Hepatocyte (in vitro differentiated cells): ENCODE data around the gene SIX6. TPM values are rescaled to one million over a fixed set of nuclear protein-coding genes. Genes with fewer than 3 reads are reported as not detected.

ENCODE experiments used
- DNase-seq: peaks from one replicate; pipeline ENCODE4 v3.0.0-alpha.2; 2016; ENCODE audit warnings: low spot score
- H2AFZ ChIP-seq: fragments of 200-600 bp; sonication (generic); 2 replicates; pipeline ENCODE4 v1.6.0; 2016; ENCODE audit warnings: antibody characterized with exemption, mild to moderate bottlenecking
- H3K27ac ChIP-seq: fragments of 200-600 bp; sonication (generic); 2 replicates; pipeline ENCODE4 v1.5.1; 2016; ENCODE audit warnings: mild to moderate bottlenecking
- H3K27me3 ChIP-seq: fragments of 200-600 bp; sonication (generic); 2 replicates; pipeline ENCODE4 v1.6.1; 2016
- H3K36me3 ChIP-seq: fragments of 200-600 bp; sonication (generic); replicated peaks from 2 replicates; pipeline ENCODE4 v1.5.1; 2016; ENCODE audit warnings: low read depth; ENCODE audit not compliant: insufficient read depth
- H3K4me1 ChIP-seq: fragments of 200-600 bp; sonication (generic); 2 replicates; pipeline ENCODE4 v1.5.1; 2016; ENCODE audit warnings: mild to moderate bottlenecking, moderate library complexity; ENCODE audit not compliant: insufficient read depth
- H3K4me2 ChIP-seq: fragments of 200-600 bp; sonication (generic); 2 replicates; pipeline ENCODE4 v1.6.0; 2016
- H3K4me3 ChIP-seq: fragments of 200-600 bp; sonication (generic); 2 replicates; pipeline ENCODE4 v1.5.1; 2016; ENCODE audit warnings: mild to moderate bottlenecking
- H3K79me2 ChIP-seq: fragments of 200-600 bp; sonication (generic); 2 replicates; pipeline ENCODE4 v1.6.0; 2017; ENCODE audit warnings: mild to moderate bottlenecking
- H3K9me2 ChIP-seq: fragments of 200-600 bp; sonication (generic); replicated peaks from 2 replicates; pipeline ENCODE4 v1.6.0; 2017; ENCODE audit warnings: mild to moderate bottlenecking; ENCODE audit not compliant: insufficient read depth
- H3K9me3 ChIP-seq: fragments of 200-600 bp; sonication (generic); 2 replicates; pipeline ENCODE4 v1.5.1; 2016; ENCODE audit warnings: low read depth, mild to moderate bottlenecking
- H4K20me1 ChIP-seq: fragments of 200-600 bp; sonication (generic); 2 replicates; pipeline ENCODE4 v1.6.0; 2016; ENCODE audit warnings: mild to moderate bottlenecking; ENCODE audit not compliant: insufficient read depth, poor library complexity, severe bottlenecking
- EZH2 ChIP-seq: fragments of 200-600 bp; sonication (generic); IDR thresholded peaks from 2 replicates; pipeline ENCODE4 v1.6.1; 2016; ENCODE audit warnings: antibody characterized with exemption, mild to moderate bottlenecking, borderline replicate concordance
- EZH2phosphoT487 ChIP-seq: fragments of 200-600 bp; sonication (generic); IDR thresholded peaks from one replicate; pipeline ENCODE4 v1.6.1; 2018; ENCODE audit warnings: antibody characterized with exemption, mild to moderate bottlenecking, low read depth, moderate library complexity; ENCODE audit not compliant: unreplicated experiment, severe bottlenecking
- WGBS: methylation state at CpG from one replicate; pipeline ENCODE4 v1.1.6; 2016; ENCODE audit warnings: low lambda C conversion rate; ENCODE audit errors: missing lambda C conversion rate; 5-methylcytosine and 5-hydroxymethylcytosine counted together
- polyA plus RNA-seq: library from polyadenylated mRNA; unstranded; fragments of >200 nt; fragmentation: Nextera tagmentation; extraction: Ambion mirVana; gene quantifications from 2 replicates; pipeline ENCODE4 v1.2.1, GENCODE V29; 2016
- total RNA-seq: library from RNA; depleted of rRNA; stranded (reverse); fragments of >200 nt; gene quantifications from 2 replicates; pipeline ENCODE4 v1.2.3, GENCODE V29; 2014
- TF ChIP-seq, protein P1 (sequence below): fragments of 200-600 bp; sonication (generic); IDR thresholded peaks from 2 replicates; pipeline ENCODE4 v1.5.1; 2016; ENCODE audit warnings: antibody characterized with exemption, mild to moderate bottlenecking; ENCODE audit not compliant: poor library complexity

Gene SIX6
- total and polyA plus RNA-seq, 2 experiments from 2014 or later: not detected

DNA sequence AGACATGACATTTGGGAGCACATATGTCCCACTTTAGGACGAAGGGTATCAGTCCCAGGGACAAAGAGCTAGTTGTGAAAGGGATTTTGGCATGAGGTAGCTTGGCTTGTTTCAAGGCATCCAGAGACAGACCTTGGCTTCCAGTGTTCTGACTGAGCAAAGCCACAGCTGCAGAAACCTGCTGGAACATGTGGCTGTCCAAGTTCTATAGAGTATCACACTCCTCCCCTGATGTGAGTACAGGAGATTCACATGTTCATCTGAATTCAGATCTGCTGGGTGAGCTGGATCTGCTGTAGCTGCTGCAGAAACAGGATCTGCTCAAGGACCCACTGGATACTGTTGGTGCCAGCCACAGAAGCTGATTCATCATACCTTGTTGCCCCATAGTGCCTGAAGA lies 13.0 kb upstream of the SIX6 start:
- Histone ChIP-seq H3K9me3 (no peaks in the 10 kb centered on the region), H2AFZ (no peak overlapping the region), H3K9me2 (no peaks in the 10 kb centered on the region), H3K36me3 (no peaks in the 10 kb centered on the region), H3K4me1 (no peaks in the 10 kb centered on the region), H3K27ac (no peak overlapping the region), H3K27me3 (peaks cover 32% of the 10 kb centered on the region), H3K79me2 (no peaks in the 10 kb centered on the region), H3K4me3 (no peak overlapping the region), H3K4me2 (no peak overlapping the region), H4K20me1 (no peaks in the 10 kb centered on the region)
- 57% methylated on average over 1 of the region's 1 CpG for WGBS
- DNase-seq: no peak
- no peak for TF ChIP-seq EZH2phosphoT487
- TF ChIP-seq, protein P1, sequence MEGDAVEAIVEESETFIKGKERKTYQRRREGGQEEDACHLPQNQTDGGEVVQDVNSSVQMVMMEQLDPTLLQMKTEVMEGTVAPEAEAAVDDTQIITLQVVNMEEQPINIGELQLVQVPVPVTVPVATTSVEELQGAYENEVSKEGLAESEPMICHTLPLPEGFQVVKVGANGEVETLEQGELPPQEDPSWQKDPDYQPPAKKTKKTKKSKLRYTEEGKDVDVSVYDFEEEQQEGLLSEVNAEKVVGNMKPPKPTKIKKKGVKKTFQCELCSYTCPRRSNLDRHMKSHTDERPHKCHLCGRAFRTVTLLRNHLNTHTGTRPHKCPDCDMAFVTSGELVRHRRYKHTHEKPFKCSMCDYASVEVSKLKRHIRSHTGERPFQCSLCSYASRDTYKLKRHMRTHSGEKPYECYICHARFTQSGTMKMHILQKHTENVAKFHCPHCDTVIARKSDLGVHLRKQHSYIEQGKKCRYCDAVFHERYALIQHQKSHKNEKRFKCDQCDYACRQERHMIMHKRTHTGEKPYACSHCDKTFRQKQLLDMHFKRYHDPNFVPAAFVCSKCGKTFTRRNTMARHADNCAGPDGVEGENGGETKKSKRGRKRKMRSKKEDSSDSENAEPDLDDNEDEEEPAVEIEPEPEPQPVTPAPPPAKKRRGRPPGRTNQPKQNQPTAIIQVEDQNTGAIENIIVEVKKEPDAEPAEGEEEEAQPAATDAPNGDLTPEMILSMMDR: no peak
- no peak for TF ChIP-seq EZH2

DNA sequence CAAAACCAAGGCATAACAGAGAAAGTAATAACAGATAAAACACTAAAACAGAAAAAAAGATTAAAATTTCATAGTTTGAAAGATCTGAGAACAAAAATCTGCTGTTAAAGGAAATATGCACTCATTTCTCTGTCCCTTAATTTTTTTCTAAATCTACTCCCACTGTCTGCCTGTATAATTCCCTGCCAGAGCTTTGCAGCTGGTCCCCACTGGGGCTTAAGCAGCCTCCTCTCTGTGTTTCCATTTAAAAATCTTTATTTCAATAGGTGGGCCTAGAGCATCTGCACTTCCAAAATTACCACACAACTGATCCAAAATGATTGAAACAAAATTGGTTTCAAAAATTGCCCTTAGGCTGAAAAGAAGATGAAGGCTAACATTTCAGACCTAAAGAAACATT lies 6.4 kb upstream of the SIX6 start:
- no peaks in the 10 kb centered on the region for H3K9me2 ChIP-seq
- H3K27ac ChIP-seq: no peak overlapping the region
- no peaks in the 10 kb centered on the region for H3K79me2 ChIP-seq
- H3K4me1 ChIP-seq: no peaks in the 10 kb centered on the region
- TF ChIP-seq EZH2: no peak
- TF ChIP-seq EZH2phosphoT487: no peak
- TF ChIP-seq, protein P1: no peak
- DNase-seq: no peak
- no peaks in the 10 kb centered on the region for H3K9me3 ChIP-seq
- peaks cover 80% of the 10 kb centered on the region for H3K27me3 ChIP-seq
- no peak overlapping the region for H2AFZ ChIP-seq
- H4K20me1 ChIP-seq: no peaks in the 10 kb centered on the region
- H3K4me2 ChIP-seq: no peak overlapping the region
- H3K4me3 ChIP-seq: no peak overlapping the region
- H3K36me3 ChIP-seq: no peaks in the 10 kb centered on the region

DNA sequence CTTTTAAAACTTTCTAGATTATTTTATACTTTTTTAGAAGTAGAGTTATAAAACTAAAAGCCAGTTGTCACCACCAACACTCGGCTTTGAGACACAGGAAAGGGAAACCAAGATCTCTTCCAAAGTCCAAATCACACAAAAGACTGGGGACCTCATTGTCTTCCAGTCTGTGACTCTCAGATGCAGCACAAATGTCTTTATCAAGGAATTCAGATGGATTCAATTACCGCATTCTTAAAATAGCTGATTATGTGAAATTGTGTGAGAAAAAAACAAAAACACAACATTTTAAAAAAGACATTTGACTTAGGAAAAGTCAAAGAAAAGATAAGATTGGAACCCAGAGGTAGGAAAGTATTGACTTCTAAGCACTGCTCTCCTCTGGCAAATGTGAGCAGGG lies 3.5 kb upstream of the SIX6 start:
- Histone ChIP-seq H3K79me2 (no peaks in the 10 kb centered on the region), H3K27me3 (peaks cover 93% of the 10 kb centered on the region), H3K9me2 (no peaks in the 10 kb centered on the region), H3K27ac (no peak overlapping the region), H3K9me3 (no peaks in the 10 kb centered on the region), H4K20me1 (peaks cover 4% of the 10 kb centered on the region), H3K4me3 (no peak overlapping the region), H2AFZ (no peak overlapping the region), H3K4me1 (no peaks in the 10 kb centered on the region), H3K36me3 (no peaks in the 10 kb centered on the region), H3K4me2 (no peak overlapping the region)
- DNase-seq: no peak
- 32% methylated on average over 2 of the region's 2 CpGs for WGBS
- no peak for TF ChIP-seq EZH2
- TF ChIP-seq, protein P1: no peak
- no peak for TF ChIP-seq EZH2phosphoT487

DNA sequence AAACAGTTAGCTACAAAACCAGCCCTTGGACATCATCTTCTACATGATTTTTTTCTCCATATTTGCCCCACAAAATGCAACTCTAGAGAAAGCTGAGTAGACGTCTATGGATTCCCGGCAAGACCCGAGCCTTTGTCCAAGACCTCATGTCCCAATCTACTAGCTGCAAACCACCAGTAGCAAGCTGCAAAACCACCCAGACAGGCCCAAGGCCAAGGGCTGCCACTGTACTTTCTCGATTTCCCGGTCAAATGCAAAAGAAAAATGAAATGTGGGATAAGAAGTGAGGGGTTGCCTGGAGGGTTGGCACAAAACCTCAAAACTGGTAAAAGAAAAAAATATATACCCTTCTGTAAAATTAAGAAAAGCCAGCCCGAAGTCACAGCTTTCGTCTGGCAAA lies 2.9 kb upstream of the SIX6 start:
- TF ChIP-seq, protein P1: no peak
- TF ChIP-seq EZH2phosphoT487 (no peak), EZH2 (no peak)
- no peak for DNase-seq
- Histone ChIP-seq H3K4me3 (no peak overlapping the region), H4K20me1 (peaks cover 4% of the 10 kb centered on the region), H3K4me1 (no peaks in the 10 kb centered on the region), H3K79me2 (no peaks in the 10 kb centered on the region), H3K9me3 (no peaks in the 10 kb centered on the region), H3K36me3 (no peaks in the 10 kb centered on the region), H3K27ac (no peak overlapping the region), H3K4me2 (no peak overlapping the region), H2AFZ (no peak overlapping the region), H3K9me2 (no peaks in the 10 kb centered on the region), H3K27me3 (peaks cover 98% of the 10 kb centered on the region)
- 13% methylated on average over 7 of the region's 7 CpGs for WGBS
